GM13976 (cell line): ENCODE measurements around the gene EIF4G3.

ENCODE experiments used
- DNase-seq: peaks from one replicate; pipeline ENCODE4 v3.0.0; 2012; ENCODE audit warnings: low spot score
- CTCF ChIP-seq: IDR thresholded peaks from 2 replicates; pipeline ENCODE4 v1.5.1; 2012; ENCODE audit warnings: borderline replicate concordance, mild to moderate bottlenecking; ENCODE audit not compliant: insufficient read depth; ENCODE audit errors: extremely low read depth, missing control alignments, control extremely low read depth
- in situ Hi-C: fragments of 300-500 bp; cut with MboI; formaldehyde crosslinking; loops from one replicate; pipeline ENCODE4 v1.12.0; 2022; ENCODE audit warnings: low sequenced_read_pairs, mixed read lengths, inconsistent platforms; ENCODE audit not compliant: unreplicated experiment

Gene EIF4G3

GRCh38 chr1:20899154-20899972 is 277.3 kb downstream of the EIF4G3 start:
- in situ Hi-C loops: no loop called here
- DNase-seq: no peak
- no peak for TF ChIP-seq CTCF

GRCh38 chr1:20896826-20897225 is 279.9 kb downstream of the EIF4G3 start:
- DNase-seq: no peak
- in situ Hi-C loops: no loop called here
- no peak for TF ChIP-seq CTCF

GRCh38 chr1:20893931-20894330 is 282.8 kb downstream of the EIF4G3 start:
- no peak for TF ChIP-seq CTCF

GRCh38 chr1:20891091-20891490 is 285.6 kb downstream of the EIF4G3 start:
- DNase-seq: no peak
- in situ Hi-C loops: no loop called here
- TF ChIP-seq CTCF: no peak

More at GRCh38 chr1:20893931-20894330, 282.8 kb downstream of the EIF4G3 start:
- in situ Hi-C loops: no loop called here
- no peak for DNase-seq

- in situ Hi-C loops: no loop called here
- DNase-seq: no peak
- TF ChIP-seq CTCF: no peak
These were observed 289.5 kb downstream of the EIF4G3 start for GRCh38 chr1:20887246-20887645.

- in situ Hi-C loops: no loop called here
- DNase-seq: no peak
- TF ChIP-seq CTCF: no peak
These were observed 291.6 kb downstream of the EIF4G3 start for GRCh38 chr1:20885121-20885520.

- in situ Hi-C loops: no loop called here
- no peak for TF ChIP-seq CTCF
- DNase-seq: no peak
These were observed 292.2 kb downstream of the EIF4G3 start for GRCh38 chr1:20884513-20884912.
